HG03565 (cell line): ENCODE results near the gene SCN1B.
"Not testable (repeated sequence)": the region's sequence is repeated elsewhere in the genome, so short reads cannot be mapped to it uniquely, and the experiment has no call there.

Source experiments
- ATAC-seq: cut with Tn5 transposase; IDR thresholded peaks from one replicate; pipeline ENCODE4 v1.9.1; 2021; ENCODE audit warnings: mild to moderate bottlenecking, moderate library complexity; ENCODE audit not compliant: unreplicated experiment

The SCN1B gene

GRCh38 chr19:35015954-35016351, 14.3 kb upstream of the SCN1B start:
- no peak for ATAC-seq

GRCh38 chr19:35017507-35017906, 12.8 kb upstream of the SCN1B start:
- no peak for ATAC-seq

- no peak for ATAC-seq
Observed at GRCh38 chr19:35018379-35018778, 11.9 kb upstream of the SCN1B start.

GRCh38 chr19:35019144-35019543, 11.1 kb upstream of the SCN1B start:
- no peak for ATAC-seq

- no peak for ATAC-seq
Observed at GRCh38 chr19:35021016-35021415, 9.3 kb upstream of the SCN1B start.

- no peak for ATAC-seq
Observed at GRCh38 chr19:35021596-35021995, 8.7 kb upstream of the SCN1B start.

- no peak for ATAC-seq
Observed at GRCh38 chr19:35022460-35022859, 7.8 kb upstream of the SCN1B start.

GRCh38 chr19:35023428-35023827, 6.8 kb upstream of the SCN1B start:
- ATAC-seq: no peak

GRCh38 chr19:35024095-35024494, 6.2 kb upstream of the SCN1B start:
- no peak for ATAC-seq

GRCh38 chr19:35025969-35026368, 4.3 kb upstream of the SCN1B start:
- no peak for ATAC-seq

GRCh38 chr19:35026418-35026817, 3.9 kb upstream of the SCN1B start:
- ATAC-seq: no peak

GRCh38 chr19:35027009-35027408, 3.3 kb upstream of the SCN1B start:
- no peak for ATAC-seq

- no peak for ATAC-seq
Observed at GRCh38 chr19:35027851-35028599, 2.2 kb upstream of the SCN1B start.

- not testable (repeated sequence) for ATAC-seq
Observed at GRCh38 chr19:35028600-35028885, 1.7 kb upstream of the SCN1B start.

- not testable (repeated sequence) for ATAC-seq
Observed at GRCh38 chr19:35029275-35029736, 964 bp upstream of the SCN1B start.

- no peak for ATAC-seq
Observed at GRCh38 chr19:35029737-35030256, 473 bp upstream of the SCN1B start.

GRCh38 chr19:35031072-35031881, 1.0 kb downstream of the SCN1B start:
- no peak for ATAC-seq

- ATAC-seq: no peak
Observed at GRCh38 chr19:35032356-35032865, 2.1 kb downstream of the SCN1B start.

- no peak for ATAC-seq
Observed at GRCh38 chr19:35033067-35034004, 3.1 kb downstream of the SCN1B start.

GRCh38 chr19:35034005-35034502, 3.8 kb downstream of the SCN1B start:
- no peak for ATAC-seq
